GM18519 (cell line): ENCODE measurements around the gene CLSTN1.
"Not testable (repeated sequence)": the region's sequence is repeated elsewhere in the genome, so short reads cannot be mapped to it uniquely, and the experiment has no call there.

Experiments
- ATAC-seq: cut with Tn5 transposase; IDR thresholded peaks from one replicate; pipeline ENCODE4 v1.9.1; 2021; ENCODE audit warnings: mild to moderate bottlenecking, moderate library complexity; ENCODE audit not compliant: unreplicated experiment, low FRiP score

The CLSTN1 gene

DNA sequence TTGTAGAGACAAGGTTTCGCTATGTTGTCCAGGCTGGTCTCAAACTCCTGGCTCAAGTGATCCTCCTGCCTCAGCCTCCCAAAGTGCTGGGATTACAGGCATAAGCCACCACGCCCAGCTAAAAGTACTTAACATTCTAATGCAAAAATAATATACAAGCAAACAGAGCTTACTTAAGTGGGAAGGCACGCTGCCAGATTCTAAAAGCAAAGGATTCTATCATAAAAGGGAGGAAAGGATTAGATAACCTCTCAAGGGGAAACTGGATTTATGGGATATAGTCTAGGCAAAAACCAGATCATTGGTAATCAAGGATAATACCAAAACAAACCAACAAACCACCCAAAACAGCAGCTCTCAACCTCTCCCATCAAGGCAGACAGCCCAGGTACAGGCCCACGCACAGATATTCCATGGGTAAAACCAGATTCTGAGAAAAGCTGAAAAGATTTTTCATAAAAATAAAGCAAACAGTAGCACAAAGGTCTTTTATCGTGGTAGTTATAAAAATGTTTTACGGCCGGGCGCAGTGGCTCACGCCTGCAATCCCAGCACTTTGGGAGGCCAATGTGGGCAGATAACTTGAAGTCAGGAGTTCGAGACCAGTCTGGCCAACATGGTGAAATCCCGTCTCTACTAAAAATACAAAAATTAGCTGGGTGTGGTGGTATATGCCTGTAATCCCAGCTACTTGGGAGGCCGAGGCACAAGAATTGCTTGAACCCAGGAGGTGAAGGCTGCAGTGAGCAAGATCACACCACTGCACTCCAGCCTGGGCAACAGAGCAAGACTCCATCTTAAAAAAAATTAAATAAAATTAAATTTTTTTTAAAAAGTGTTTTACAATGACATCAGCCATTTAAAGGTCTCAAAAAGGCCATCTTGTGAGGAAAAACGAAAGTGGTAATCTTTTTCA lies 20.5 kb downstream of the CLSTN1 start:
- ATAC-seq = not testable (repeated sequence)

- no peak for ATAC-seq
Observed at GRCh38 chr1:9801909-9802308, 21.9 kb downstream of the CLSTN1 start.

GRCh38 chr1:9798236-9799130 lies 25.3 kb downstream of the CLSTN1 start:
- ATAC-seq = no peak

DNA sequence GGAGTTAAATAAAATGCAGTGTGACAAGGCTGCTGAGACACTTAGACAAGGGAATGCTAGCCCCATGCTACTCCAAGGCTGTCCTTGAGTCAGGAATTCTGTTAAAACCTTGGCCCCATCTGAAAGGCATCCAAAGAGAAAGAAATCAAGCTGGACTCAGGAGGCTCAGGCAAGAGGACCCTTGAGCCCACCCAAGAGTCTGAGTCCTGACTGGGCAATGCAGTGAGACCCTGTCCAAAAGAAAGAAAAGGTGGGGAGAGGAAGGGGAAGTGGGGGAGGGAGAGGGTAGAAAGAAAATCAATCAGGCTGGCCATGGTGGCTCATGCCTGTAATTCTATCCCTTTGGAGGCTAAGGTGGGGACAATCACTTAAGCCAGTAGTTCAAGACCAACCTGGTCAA lies 26.7 kb downstream of the CLSTN1 start:
- ATAC-seq = no peak

GRCh38 chr1:9794081-9794480 lies 29.7 kb downstream of the CLSTN1 start:
- ATAC-seq = no peak

DNA sequence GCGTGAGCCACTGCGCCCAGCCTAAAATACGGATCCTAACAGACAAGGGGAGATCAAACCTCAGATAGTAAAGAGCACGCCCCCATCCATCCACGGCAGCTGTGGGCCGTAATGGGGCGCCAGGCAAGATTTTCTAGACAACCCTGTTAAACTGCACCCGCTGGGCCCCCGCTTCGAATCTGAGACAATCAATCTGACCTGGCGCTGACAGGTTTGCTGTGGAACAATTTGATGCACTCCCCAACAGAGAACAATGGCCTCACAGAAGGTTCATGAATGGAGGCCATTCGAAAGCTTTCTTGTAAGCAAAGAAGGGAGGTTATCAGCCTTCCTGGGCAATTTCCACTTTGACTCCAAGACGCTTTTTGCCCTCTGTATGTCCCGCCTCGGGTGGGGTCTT lies 30.5 kb downstream of the CLSTN1 start:
- no peak for ATAC-seq

DNA sequence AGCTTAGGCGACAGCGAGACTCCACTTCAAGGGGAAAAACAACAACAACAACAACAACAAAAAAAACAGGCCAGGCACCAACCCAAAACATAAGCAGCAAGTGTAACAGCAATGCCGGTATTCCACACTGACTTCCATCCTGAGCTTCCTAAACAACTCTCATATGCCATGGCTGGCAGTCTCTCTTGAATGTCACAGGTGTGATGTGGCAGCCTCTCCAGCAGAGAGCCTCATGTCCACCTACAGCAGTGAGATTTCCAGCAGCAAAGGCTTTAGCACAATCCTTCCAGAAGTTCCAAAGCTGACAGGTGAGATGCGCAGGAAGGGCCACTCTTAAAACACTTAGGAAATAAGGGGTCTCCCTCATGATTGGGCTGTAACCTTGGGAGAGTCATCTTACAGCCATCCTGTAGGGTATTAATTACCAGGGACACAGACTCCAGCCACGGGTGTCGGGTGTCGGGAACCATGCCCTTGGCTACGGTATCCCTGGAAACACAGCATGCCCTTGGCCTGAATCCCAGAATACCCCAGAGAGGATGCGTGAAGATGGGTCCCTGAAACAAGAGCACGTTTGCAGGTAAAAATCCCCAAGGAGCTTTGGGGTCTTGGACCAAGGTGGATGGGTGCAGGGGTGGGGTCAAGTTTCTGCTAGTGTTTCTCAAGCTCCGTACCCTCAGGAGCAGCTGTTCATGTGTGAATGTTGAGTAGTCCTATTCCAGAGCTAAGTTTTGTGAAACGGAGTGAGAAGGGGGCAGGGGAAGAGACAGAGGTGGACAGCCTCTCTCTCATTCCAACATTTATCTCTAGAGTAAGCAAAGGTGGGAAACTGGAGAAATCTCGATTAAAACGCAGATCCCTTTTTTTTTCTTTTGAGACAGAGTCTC lies 31.4 kb downstream of the CLSTN1 start:
- ATAC-seq = no peak

GRCh38 chr1:9789700-9790099 lies 34.1 kb downstream of the CLSTN1 start:
- not testable (repeated sequence) for ATAC-seq

DNA sequence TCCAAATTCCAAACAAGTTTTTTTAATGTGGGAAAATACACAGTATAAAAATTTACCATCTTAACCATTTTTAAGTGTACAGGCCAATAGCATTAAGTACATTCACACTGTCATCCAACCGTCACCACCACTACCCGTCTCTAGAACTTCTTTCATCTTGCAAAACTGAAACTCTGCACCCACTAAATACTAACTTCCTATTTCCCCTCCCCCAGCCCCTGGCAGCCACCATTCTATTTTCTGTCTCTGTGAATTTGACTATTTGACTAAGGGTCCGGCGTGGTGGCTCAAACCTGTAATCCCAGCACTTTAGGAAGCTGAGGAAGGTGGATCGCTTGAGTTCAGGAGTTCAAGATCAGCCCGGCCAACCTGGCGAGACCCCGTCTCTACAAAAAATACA lies 36.1 kb downstream of the CLSTN1 start:
- ATAC-seq = no peak

- no peak for ATAC-seq
Observed at GRCh38 chr1:9785406-9785805, 38.4 kb downstream of the CLSTN1 start.

DNA sequence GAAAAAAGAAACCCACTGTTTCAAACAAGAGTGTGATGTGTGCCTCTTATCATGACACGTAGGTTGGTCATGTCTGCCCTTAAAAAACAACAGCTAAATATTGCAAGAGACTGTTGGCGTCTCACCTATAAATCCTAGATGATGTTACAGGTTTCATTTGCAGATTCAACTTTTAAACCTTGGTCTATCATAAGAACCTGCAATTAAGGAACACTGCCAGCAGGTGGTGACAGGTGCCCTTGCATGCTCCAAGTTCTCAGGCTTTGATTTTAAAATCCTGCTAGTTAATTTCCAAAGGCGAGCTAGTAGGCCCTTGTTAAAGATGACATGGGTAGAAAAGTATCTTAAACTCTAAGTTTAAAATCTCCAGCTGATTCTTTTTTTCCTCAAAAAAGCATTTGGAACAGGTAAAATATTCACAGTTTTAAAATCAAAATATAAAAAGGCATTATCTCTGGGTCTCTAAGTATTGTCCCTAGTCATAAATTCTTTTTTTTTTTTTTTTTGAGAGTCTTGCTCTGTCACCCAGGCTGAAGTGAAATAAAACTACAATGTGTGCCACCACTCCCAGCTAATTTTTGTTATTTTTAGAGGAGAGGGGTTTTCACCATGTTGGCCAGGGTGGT lies 39.1 kb downstream of the CLSTN1 start:
- no peak for ATAC-seq

GRCh38 chr1:9782897-9783296 lies 40.9 kb downstream of the CLSTN1 start:
- no peak for ATAC-seq

DNA sequence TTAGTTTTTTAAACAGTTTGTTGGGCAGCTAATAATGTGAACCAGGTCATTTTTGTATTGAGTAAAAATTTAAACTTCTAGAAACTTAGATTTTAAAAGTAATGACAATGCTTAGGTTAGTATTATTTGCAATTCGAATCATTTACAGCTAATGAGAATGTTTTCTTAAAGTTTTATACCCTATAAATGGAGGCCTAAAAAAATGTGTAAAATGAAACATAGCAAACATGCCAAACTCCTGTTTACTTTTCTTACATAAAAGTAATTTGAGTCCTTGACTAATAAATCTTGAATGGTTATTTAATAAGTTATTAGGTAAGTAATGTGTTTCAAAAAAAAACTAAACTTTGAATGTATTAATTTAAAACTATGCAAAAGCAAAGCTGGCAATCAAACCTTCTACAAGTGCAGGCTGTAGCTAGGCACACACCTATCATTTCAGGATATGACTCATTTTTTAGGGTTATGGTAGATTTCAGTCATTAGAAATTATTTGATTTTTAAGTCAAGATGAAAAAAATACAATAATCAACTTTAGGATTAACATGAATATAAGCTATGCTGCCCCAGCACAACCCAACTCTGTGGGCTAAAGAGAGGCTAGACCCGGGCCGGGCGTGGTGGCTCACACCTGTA lies 41.5 kb downstream of the CLSTN1 start:
- no peak for ATAC-seq

GRCh38 chr1:9780554-9781110 lies 43.1 kb downstream of the CLSTN1 start:
- ATAC-seq = no peak

DNA sequence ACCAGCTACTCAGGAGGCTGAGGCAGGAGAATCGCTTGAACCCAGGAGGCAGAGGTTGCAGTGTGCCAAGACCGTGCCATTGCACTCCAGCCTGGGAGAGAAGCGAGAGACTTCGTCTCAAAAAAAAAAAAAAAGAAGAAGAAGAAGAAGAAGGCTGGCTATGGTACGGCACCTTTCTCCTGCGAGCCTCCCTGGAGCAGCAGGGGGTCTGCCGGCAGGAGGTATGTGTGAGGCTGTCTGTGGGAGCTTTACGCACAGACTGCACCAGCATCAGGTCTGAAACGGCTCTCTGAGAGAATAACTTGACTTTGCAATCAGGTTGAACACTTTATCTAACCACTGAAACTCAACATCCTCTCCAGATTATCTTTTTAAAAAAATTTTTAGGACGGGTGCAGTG lies 44.9 kb downstream of the CLSTN1 start:
- ATAC-seq = no peak

DNA sequence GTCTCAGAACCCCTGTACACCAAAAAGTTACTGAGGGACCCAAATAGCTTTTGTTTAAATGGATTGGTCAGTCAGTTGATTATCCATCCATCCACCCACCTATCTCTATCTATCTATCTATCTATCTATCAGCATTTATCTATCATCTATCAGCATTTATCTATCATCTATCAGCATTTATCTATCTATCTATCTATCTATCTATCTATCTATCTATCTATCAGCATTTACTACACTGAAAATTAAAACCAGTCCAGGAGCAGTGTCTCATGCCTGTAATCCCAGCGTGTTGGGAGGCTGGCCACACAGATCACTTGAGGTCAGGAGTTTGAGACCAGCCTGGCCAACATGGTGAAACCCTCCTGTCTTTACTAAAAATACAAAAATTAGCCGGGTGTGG lies 47.1 kb downstream of the CLSTN1 start:
- no peak for ATAC-seq

DNA sequence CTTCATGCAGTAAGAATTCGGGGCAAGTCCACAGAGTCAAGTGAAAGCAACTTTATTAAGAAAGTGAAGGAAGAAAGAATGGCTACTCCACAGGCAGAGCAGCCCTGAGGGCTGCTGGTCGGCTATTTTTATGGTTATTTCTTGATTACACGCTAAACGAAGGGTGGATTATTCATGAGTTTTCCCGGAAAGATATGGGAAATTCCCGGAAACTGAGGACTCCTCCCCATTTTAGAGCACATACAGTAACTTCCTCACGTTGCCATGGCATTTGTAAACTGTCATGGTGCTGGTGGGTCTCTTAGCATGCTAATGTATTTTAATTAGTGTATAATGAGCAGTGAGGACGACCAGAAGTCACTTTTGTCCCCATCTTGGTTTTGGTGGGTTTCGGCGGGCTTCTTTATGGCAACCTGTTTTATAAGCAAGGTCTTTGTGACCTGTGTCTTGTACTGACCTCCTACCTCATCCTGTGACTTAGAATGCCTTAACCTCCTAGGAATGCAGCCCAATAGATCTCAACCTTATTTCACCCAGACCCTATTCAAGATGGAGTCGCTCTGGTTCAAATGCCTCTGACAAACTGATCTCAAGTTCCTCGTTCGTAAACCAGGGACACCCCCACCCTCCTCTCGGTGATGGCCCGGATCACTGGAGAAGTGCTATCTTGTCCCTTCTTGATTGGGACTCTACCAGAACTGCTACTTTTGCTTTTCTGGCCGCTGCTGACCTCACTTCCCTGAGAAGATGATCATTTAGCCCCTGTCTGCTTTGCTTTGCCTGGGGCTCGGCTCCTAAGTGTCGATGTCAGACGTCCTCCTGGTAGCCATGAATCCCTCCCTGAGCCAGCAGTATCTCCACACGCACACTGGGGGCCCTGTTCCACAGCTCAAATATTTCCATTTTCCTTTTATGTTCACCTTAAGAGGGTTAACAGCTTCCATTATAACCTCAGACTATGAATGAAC lies 48.8 kb downstream of the CLSTN1 start:
- ATAC-seq = no peak

- ATAC-seq = no peak
Observed at GRCh38 chr1:9770298-9770697, 53.5 kb downstream of the CLSTN1 start.
